Suprapubic skin (tissue), 4 donors: ENCODE data around the gene MAP3K1.

Experiments
- EP300 ChIP-seq: sonication (generic); formaldehyde crosslinking; IDR thresholded peaks from one replicate; pipeline ENCODE4 v1.6.1; 2017; ENCODE audit warnings: antibody characterized with exemption
- POLR2AphosphoS5 ChIP-seq, 3 donors: sonication (generic); formaldehyde crosslinking; IDR thresholded peaks; one replicate each; pipeline ENCODE4 v1.6.1; 2017; ENCODE audit warnings: antibody characterized with exemption in 3 of 3
- TF ChIP-seq, protein P1 (sequence below), 2 donors: fragments of 200-600 bp in 1 of 2; fragments of 450-650 bp in 1 of 2; sonication (generic) in 1 of 2; IDR thresholded peaks; one replicate each; pipeline ENCODE4 v1.5.1; 2016 to 2019; ENCODE audit warnings: antibody characterized with exemption in 2 of 2, mild to moderate bottlenecking in 1 of 2, moderate library complexity in 1 of 2

- TF ChIP-seq, protein P1, sequence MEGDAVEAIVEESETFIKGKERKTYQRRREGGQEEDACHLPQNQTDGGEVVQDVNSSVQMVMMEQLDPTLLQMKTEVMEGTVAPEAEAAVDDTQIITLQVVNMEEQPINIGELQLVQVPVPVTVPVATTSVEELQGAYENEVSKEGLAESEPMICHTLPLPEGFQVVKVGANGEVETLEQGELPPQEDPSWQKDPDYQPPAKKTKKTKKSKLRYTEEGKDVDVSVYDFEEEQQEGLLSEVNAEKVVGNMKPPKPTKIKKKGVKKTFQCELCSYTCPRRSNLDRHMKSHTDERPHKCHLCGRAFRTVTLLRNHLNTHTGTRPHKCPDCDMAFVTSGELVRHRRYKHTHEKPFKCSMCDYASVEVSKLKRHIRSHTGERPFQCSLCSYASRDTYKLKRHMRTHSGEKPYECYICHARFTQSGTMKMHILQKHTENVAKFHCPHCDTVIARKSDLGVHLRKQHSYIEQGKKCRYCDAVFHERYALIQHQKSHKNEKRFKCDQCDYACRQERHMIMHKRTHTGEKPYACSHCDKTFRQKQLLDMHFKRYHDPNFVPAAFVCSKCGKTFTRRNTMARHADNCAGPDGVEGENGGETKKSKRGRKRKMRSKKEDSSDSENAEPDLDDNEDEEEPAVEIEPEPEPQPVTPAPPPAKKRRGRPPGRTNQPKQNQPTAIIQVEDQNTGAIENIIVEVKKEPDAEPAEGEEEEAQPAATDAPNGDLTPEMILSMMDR (IDR thresholded peaks at IDR 0.05): no peak
- no peak for TF ChIP-seq EP300
- TF ChIP-seq POLR2AphosphoS5 (IDR thresholded peaks at IDR 0.05): no peak
These were observed 104.8 kb downstream of the MAP3K1 start for GRCh38 chr5:56919942-56920662.
